Measurements from ENCODE around the gene CENPN. TPM values are rescaled to one million over a fixed set of nuclear protein-coding genes. Genes with fewer than 3 reads are reported as not detected.

Gene CENPN, protein sequence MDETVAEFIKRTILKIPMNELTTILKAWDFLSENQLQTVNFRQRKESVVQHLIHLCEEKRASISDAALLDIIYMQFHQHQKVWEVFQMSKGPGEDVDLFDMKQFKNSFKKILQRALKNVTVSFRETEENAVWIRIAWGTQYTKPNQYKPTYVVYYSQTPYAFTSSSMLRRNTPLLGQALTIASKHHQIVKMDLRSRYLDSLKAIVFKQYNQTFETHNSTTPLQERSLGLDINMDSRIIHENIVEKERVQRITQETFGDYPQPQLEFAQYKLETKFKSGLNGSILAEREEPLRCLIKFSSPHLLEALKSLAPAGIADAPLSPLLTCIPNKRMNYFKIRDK
- total RNA-seq, result 9.6 and 75.3 TPM in 2 replicates

DNA sequence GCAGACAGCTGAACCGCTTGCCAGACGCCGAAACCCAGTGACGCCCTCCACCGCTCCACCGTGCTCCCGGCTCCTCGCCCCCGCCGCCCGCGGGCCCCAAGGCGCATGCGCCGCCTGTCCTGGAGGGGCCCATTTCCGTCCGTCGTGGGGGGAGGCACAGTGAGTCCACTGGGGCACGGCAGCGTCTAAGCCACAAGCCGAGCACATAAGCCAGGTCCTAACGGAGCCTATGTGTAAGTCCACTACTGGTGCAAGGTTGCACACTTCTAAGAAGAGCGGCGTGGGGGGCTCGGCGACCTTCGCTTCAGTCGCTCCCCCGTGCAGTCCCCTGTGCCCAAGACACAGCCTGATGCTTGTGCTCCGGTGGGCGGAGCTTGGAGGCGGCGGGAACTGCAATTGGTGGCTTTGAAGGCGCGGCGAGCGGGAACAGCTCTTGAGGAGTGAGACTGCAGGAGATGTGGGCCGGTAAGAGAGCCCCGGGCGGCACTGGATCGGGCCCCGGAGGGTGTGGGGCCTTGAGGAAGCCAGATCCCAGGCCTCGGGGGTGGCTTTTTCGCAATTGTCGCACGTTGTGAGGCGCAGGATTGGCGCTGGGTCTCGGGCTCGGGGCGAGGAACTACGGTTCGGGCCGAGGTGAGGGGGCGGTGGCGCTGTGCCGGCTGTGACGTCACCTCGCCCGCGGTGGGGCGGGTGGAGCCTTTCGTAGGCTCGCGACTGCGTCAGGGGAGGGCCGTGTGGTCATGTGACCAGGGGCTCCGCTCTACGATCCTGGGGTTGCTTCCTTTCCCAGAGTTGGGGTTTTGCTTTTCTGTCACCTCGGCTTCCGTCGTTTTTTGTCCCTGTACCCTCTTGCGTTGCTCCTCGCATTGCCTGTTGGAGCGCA is at the start of gene CENPN, which contains the start of gene CMC2:
CENPN (plus strand) TSS at position 402 of the 883 bp plus-strand sequence. CDS start 4,726 bp downstream, outside the sequence.
CMC2 (minus strand) TSS at position 73 of the 883 bp plus-strand sequence. CDS start 9,491 bp downstream, outside the sequence.

DNA sequence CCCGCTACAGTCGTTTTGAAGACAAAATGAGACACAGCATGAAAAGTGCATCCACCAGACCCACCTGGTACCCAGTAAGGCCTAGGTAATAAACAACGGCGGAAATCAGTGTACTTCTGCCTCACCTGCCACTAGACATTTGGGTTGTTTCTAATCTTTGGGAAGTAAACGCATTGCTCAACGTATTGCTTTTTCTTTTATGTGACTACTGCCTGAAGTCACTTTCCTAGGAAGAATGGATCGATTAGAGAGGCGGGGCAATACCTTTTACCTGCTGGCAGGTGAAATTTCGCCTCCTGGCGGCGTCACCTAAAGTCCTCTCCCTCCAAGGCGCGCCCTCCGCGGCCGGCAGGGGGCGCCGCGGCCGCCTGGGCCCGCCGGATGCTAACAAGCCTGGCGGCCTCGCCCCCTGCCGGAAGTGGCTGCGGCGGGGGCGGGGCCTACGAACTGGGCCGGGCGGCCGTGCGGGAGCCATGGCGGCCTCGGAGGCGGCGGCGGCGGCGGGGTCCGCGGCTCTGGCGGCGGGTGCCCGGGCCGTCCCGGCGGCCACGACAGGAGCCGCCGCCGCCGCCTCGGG is 28.5 kb downstream of the CENPN start, which contains the start of gene ATMIN:
ATMIN (plus strand) TSS at position 445 of the 577 bp plus-strand sequence; CDS start at position 474, 29 bp downstream.

DNA sequence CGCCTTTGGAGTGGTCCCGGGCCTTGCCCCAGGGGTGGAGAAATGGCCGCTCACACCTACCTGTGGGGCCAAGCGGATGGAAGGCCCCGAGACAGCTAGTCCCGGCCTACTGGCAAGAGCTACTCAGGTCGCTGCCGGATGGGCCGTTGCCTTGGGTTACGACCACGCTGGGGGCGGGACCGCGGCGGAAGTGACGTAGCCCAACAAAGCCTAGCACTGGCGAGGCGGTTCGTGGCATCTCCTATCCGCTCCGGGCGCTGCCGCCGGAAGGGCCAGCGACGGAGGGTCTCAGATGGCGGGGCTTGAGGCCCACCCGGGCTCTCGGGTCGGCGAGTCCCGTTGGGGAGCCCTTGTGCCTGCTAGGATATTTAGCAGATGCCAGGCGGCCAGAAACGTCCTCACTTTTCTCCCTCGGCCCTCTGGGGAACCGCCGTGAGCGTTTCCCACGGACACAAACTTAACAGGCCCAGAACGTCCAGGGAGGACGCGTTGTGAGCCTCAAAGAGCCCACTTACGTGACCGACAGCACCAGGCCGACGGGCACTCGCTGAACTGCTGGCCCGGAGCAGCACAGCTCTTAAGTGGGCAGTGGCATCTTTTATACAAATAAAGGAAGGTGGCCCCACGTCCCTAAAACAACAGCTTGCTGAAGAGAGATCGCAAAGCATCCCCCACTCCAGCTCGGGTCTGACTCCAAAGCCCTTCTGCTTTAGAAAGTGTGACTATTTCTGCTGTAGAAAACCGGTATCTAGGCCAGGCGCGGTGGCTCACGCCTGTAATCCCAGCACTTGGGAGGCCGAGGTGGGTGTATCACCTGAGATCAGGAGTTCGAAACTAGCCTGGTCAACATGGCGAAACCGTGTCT is 70.3 kb downstream of the CENPN start, which contains the start of gene C16orf46:
C16orf46 (minus strand) TSS at position 163 of the 865 bp plus-strand sequence. CDS start 13,283 bp downstream, outside the sequence.

Small RNA genes lying within 50 kb of the gene (small RNA-seq; reads per million reads assigned to genes)
- gene AC092718.3 (ENCODE audit: low replicate concordance), result not detected

Other genes starting within 250 kb of the CENPN start
- gene CDYL2, start 202.6 kb upstream of the CENPN start, total RNA-seq, result 7.7 and 21.2 TPM in 2 replicates
- 15.8 and 81.7 TPM in 2 replicates for gene CMC2, start 329 bp upstream of the CENPN start, total RNA-seq
- gene ATMIN, start 28.6 kb downstream of the CENPN start, total RNA-seq, result 40.5 and 41.6 TPM in 2 replicates
- gene C16orf46, start 70.0 kb downstream of the CENPN start, total RNA-seq, result 0.57 and 1.8 TPM in 2 replicates
- gene GCSH, start 89.2 kb downstream of the CENPN start, total RNA-seq, result 12.9 and 21.0 TPM in 2 replicates
- gene BCO1, start 231.5 kb downstream of the CENPN start, total RNA-seq, result not detected in 2 replicates